ENCODE results near the gene C2CD3.
"Not testable (repeated sequence)": the region's sequence is repeated elsewhere in the genome, so short reads cannot be mapped to it uniquely, and the experiment has no call there.

Gene C2CD3

GRCh38 chr11:74162681-74163467 lies 7.9 kb downstream of the C2CD3 start:
- DNase-seq, result no peak

- DNase-seq, result no peak
Observed at GRCh38 chr11:74159642-74160041, 11.2 kb downstream of the C2CD3 start.

- DNase-seq, result no peak
Observed at GRCh38 chr11:74157169-74157568, 13.6 kb downstream of the C2CD3 start.

GRCh38 chr11:74154620-74155281 lies 16.1 kb downstream of the C2CD3 start:
- no peak for DNase-seq

GRCh38 chr11:74153224-74153623 lies 17.6 kb downstream of the C2CD3 start:
- no peak for DNase-seq

GRCh38 chr11:74147199-74147929 lies 23.4 kb downstream of the C2CD3 start:
- no peak for DNase-seq

GRCh38 chr11:74144592-74144991 lies 26.2 kb downstream of the C2CD3 start:
- no peak for DNase-seq

- DNase-seq, result no peak
Observed at GRCh38 chr11:74142624-74143023, 28.2 kb downstream of the C2CD3 start.

GRCh38 chr11:74141908-74142307 lies 28.9 kb downstream of the C2CD3 start:
- DNase-seq, result no peak

GRCh38 chr11:74141241-74141695 lies 29.5 kb downstream of the C2CD3 start:
- DNase-seq, result no peak

- not testable (repeated sequence) for DNase-seq
Observed at GRCh38 chr11:74139919-74140431, 30.8 kb downstream of the C2CD3 start.

- DNase-seq, result no peak
Observed at GRCh38 chr11:74139151-74139918, 31.5 kb downstream of the C2CD3 start.

- no peak for DNase-seq
Observed at GRCh38 chr11:74138572-74138971, 32.2 kb downstream of the C2CD3 start.

GRCh38 chr11:74138021-74138420 lies 32.8 kb downstream of the C2CD3 start:
- DNase-seq, result no peak

GRCh38 chr11:74135127-74135840 lies 35.5 kb downstream of the C2CD3 start:
- no peak for DNase-seq

GRCh38 chr11:74134661-74135060 lies 36.1 kb downstream of the C2CD3 start:
- DNase-seq, result no peak

- no peak for DNase-seq
Observed at GRCh38 chr11:74133436-74133835, 37.4 kb downstream of the C2CD3 start.

GRCh38 chr11:74132833-74133232 lies 38.0 kb downstream of the C2CD3 start:
- no peak for DNase-seq

GRCh38 chr11:74129121-74129520 lies 41.7 kb downstream of the C2CD3 start:
- not testable (repeated sequence) for DNase-seq

- no peak for DNase-seq
Observed at GRCh38 chr11:74123008-74123448, 47.8 kb downstream of the C2CD3 start.

GRCh38 chr11:74121804-74122203 lies 49.0 kb downstream of the C2CD3 start:
- DNase-seq, result no peak

Measured in NCI-H1417 treated with DMSO at 0.1 percent for 48 hours (cell line).